Measurements from ENCODE around the gene GRAMD4.
"Not testable (repeated sequence)": the region's sequence is repeated elsewhere in the genome, so short reads cannot be mapped to it uniquely, and the experiment has no call there.

GRAMD4 gene

GRCh38 chr22:46637711-46638600 is 17.8 kb downstream of the GRAMD4 start:
- no peak for DNase-seq (ENCODE audit: low spot score)

- no peak for DNase-seq (ENCODE audit: low spot score)
Measured at GRCh38 chr22:46638601-46639431, 18.6 kb downstream of the GRAMD4 start.

- DNase-seq (ENCODE audit: low spot score), result no peak
Measured at GRCh38 chr22:46639843-46640242, 19.7 kb downstream of the GRAMD4 start.

GRCh38 chr22:46640293-46641055 is 20.3 kb downstream of the GRAMD4 start:
- DNase-seq (ENCODE audit: low spot score), result no peak

GRCh38 chr22:46641811-46642266 is 21.7 kb downstream of the GRAMD4 start:
- no peak for DNase-seq (ENCODE audit: low spot score)

- DNase-seq (ENCODE audit: low spot score), result not testable (repeated sequence)
Measured at GRCh38 chr22:46642840-46643480, 22.8 kb downstream of the GRAMD4 start.

GRCh38 chr22:46646531-46647215 is 26.5 kb downstream of the GRAMD4 start:
- no peak for DNase-seq (ENCODE audit: low spot score)

- DNase-seq (ENCODE audit: low spot score), result not testable (repeated sequence)
Measured at GRCh38 chr22:46648225-46648820, 28.1 kb downstream of the GRAMD4 start.

- DNase-seq (ENCODE audit: low spot score), result no peak
Measured at GRCh38 chr22:46649141-46650077, 29.2 kb downstream of the GRAMD4 start.

GRCh38 chr22:46650078-46650810 is 30.1 kb downstream of the GRAMD4 start:
- DNase-seq (ENCODE audit: low spot score), result no peak

- no peak for DNase-seq (ENCODE audit: low spot score)
Measured at GRCh38 chr22:46651316-46651715, 31.1 kb downstream of the GRAMD4 start.

- peak; percentile 18 for DNase-seq (ENCODE audit: low spot score)
Measured at GRCh38 chr22:46652081-46652846, 32.1 kb downstream of the GRAMD4 start.

- DNase-seq (ENCODE audit: low spot score), result no peak
Measured at GRCh38 chr22:46652847-46653331, 32.7 kb downstream of the GRAMD4 start.

- DNase-seq (ENCODE audit: low spot score), result no peak
Measured at GRCh38 chr22:46653596-46653995, 33.4 kb downstream of the GRAMD4 start.

GRCh38 chr22:46654426-46654825 is 34.2 kb downstream of the GRAMD4 start:
- DNase-seq (ENCODE audit: low spot score), result no peak

- no peak for DNase-seq (ENCODE audit: low spot score)
Measured at GRCh38 chr22:46654927-46655595, 34.9 kb downstream of the GRAMD4 start.
